Measurements from ENCODE around the gene BOD1L1.

BOD1L1 gene

GRCh38 chr4:13555325-13555724 lies 72.2 kb downstream of the BOD1L1 start:
- no peak for DNase-seq

DNA sequence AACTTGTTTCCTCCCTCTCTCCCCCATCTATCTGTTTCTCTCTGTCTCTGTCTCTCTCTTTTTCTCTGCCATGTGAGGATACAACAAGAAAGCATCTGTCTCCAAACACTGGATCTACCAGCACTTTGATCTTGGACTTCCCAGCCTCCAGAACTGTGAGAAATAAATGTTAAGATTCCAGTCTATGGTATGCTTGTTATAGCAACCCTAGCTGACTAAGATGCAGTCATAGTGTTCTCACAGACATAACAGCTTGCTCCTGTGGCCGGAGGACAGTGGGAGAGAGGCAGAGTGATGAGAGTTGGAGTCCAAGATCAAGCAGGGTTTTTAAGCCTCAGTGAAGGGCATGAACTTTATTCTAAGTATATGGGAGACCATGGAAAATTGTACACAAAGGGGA lies 74.4 kb downstream of the BOD1L1 start:
- no peak for DNase-seq

DNA sequence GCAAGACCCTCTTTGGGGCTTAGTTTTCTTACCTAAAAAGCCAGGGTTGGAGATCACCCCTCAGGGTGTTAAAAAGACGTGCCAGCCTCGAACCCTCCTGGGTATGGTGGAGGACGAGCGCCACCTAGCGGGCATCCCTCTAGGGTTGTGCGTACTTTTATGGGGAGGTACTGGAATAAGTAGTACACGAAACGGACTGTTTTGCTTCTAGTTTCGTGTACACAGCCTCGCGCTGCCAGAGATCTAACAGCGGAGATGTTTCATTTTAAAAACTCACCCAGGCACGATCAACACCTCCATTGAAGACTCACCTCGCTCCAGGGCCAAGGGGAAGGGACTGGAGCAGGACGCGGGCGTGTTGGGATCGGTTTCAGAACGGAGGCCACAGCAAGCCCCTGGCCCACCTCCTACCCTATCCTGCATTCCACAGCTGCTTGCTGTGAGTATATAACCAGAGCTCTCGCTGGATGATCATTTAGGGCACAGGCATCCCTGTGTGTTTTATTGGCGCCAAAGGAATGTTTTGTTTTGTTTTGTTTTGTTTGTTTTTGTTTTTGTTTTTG lies 78.5 kb downstream of the BOD1L1 start:
- DNase-seq = peak; percentile 84

GRCh38 chr4:13548059-13548983 lies 79.2 kb downstream of the BOD1L1 start:
- DNase-seq = no peak

DNA sequence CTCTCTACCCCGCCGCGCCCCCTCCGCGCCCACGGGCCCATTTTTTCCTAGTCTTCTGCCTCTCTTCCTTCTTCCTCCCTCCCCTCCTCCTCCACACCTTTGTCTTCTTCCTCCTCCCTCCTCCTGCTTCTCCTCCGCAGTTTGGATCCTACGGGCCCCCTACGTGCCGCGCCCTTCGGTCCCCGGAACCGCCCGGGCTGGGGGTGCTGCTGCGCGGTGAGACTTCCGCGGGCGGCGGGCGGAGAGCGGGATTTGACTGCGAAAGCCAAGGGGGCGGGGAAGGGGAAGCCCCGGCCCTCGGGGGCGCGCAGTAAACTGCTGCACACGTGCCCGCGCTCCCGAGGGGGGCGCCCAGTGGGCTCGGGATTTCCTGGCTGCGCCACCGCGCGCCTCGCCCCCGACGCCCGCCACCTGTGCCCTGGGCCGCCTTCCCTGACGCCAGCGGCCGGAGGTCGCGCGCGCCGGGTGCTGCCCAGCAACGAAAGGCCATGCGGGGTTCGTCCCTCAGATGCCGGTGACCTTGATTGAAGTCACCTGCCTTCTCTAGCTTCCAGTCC lies 80.0 kb downstream of the BOD1L1 start:
- no peak for DNase-seq

GRCh38 chr4:13546941-13547484 lies 80.5 kb downstream of the BOD1L1 start:
- DNase-seq = no peak

DNA sequence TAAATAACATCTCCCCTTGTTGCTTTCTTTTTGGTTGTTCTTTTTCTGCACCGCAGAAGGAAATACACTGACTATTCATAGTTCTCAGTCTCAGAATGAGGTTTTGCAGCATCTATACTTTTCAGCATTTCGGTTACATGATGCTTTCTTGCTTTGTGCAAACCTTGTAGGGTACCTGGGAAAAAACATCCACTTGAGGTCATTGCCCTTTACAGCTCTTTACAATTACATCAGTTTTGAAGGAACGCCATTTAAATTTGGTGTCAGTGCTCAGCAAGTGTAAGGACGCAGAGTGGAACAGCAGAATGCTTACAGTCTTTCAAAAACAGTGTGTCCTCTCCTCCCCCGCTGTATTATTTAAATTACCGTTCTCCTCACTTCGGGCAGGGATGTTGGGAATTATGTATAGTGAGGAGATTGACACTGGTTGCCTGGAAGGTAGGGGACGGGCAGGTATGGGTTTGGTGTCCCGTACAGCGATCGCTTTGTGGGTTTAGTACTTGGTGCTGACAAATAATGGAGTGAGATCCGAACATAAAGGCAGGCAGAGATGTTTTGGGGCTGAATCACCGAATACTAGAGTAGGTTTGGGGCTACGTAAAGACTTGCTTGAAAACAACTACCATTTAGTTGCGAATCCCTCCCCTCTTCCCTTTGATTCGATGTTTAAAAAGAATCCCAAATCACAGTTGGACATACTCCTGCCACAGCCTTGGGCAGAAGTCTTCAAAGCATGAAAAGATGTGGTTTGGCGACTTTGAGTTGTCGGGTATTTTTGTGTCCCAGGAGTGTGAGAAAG lies 81.2 kb downstream of the BOD1L1 start:
- DNase-seq = no peak

- no peak for DNase-seq
Observed at GRCh38 chr4:13545394-13545808, 82.1 kb downstream of the BOD1L1 start.

- peak; percentile 29 for DNase-seq
Observed at GRCh38 chr4:13544606-13545393, 82.7 kb downstream of the BOD1L1 start.

GRCh38 chr4:13543839-13544605 lies 83.5 kb downstream of the BOD1L1 start, which contains the start of gene NKX3-2:
TSS of gene NKX3-2 (minus strand) at chr4:13544508. CDS start at chr4:13544414, 94 bp downstream.
- DNase-seq = no peak

DNA sequence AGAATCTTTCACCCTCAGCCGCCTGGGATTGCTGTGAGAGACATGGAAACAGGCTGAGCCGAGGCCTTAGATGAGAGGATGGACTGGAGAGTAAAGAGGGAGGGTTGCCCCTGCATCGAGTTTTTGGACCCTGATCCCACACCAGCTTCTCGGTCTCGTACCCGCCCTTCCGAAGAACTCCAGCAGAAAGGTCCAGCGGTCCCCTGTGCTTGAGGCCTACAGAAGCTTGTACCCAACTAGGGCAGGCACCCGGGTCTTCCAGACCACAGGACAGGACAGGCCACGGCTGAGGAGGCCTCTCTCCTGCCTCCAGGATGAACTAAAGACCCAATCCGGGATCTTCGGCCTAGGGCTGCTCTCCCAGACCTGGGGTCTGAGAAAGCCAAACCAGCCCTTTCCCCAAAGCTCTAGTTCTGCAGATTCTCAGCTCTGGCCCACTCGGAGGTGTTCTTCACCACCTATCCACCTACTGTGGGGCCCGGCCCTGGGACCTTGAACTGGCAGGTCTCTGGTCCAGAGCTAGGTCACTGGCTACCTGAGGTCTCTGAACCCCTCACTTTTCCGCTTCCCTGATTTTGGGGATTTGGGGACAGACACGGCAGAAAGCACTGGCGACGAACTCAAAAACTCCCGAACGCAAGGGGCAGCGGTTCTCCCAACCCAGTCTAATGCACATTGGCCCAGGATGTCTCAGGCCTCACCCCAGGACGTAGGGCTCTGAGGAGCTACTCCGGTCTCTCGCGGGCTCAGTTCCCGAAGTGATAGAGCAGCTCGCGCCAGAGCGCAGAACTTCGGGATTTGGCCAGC lies 84.3 kb downstream of the BOD1L1 start:
- no peak for DNase-seq

GRCh38 chr4:13542577-13543031 lies 84.9 kb downstream of the BOD1L1 start:
- no peak for DNase-seq

GRCh38 chr4:13541720-13542576 lies 85.6 kb downstream of the BOD1L1 start:
- DNase-seq = no peak

DNA sequence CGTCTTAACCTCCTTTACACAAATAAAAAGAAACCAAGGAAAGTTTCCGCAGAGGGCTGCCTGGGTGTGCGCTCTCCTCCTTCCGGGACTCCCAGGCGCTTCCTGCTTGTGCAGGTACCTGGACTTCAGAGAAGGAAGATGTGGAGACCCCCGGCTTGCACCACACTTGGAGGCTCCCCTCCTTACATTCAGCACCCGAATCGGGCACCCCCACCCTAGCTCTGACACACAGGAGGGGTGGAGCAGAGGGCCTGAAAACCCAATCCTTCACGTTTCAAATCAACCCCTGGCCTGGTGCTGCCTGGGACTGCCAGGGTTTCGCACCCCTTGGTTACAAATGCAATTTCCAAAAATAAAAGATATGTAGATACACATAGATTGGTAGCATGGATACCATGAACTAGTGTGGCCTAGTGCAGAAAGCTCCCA lies 86.3 kb downstream of the BOD1L1 start:
- no peak for DNase-seq

GRCh38 chr4:13540446-13541175 lies 86.9 kb downstream of the BOD1L1 start:
- DNase-seq = no peak

- DNase-seq = no peak
Observed at GRCh38 chr4:13539619-13540445, 87.7 kb downstream of the BOD1L1 start.

GRCh38 chr4:13539047-13539618 lies 88.4 kb downstream of the BOD1L1 start:
- DNase-seq = no peak
